B cell (primary cell): ENCODE measurements around the gene DTD1.

Experiments used
- CTCF ChIP-seq: fragments of 200-600 bp; IDR thresholded peaks from one replicate; pipeline ENCODE4 v1.8.0; 2022; ENCODE audit warnings: antibody characterized with exemption, mild to moderate bottlenecking
- EZH2 ChIP-seq: IDR thresholded peaks from 2 replicates; pipeline ENCODE4 v1.6.1; 2012; ENCODE audit warnings: borderline replicate concordance, low read depth, mild to moderate bottlenecking, moderate library complexity, low read length; ENCODE audit not compliant: insufficient read depth, poor library complexity, severe bottlenecking

GRCh38 chr20:18647777-18648176 is 59.9 kb downstream of the DTD1 start:
- TF ChIP-seq CTCF (no peak), EZH2 (no peak)
